ENCODE measurements around the gene SSTR4. TPM values are rescaled to one million over a fixed set of nuclear protein-coding genes. Genes with fewer than 3 reads are reported as not detected.

SSTR4 gene
- total RNA-seq, 1 experiment from 2014 or later, result not detected

GRCh38 chr20:23066772-23067171 is 31.7 kb downstream of the SSTR4 start:
- Histone ChIP-seq H3K9ac (ENCODE audit: low read length) (no peak overlapping the region), H3K4me3 (replicated peaks in 1 of 2; ENCODE audit: low read depth in 1 of 2, low read length in 2 of 2) (no peak overlapping the region), H3K27ac (ENCODE audit: low read depth, low read length) (no peak overlapping the region), H3K9me2 (ENCODE audit: insufficient read depth) (no peaks in the 10 kb centered on the region), H2AFZ (ENCODE audit: low read depth, low read length, poor library complexity, severe bottlenecking) (no peak overlapping the region), H3K79me2 (ENCODE audit: insufficient read depth, low read length) (no peaks in the 10 kb centered on the region), H4K20me1 (ENCODE audit: insufficient read depth) (no peaks in the 10 kb centered on the region), H3K4me2 (ENCODE audit: low read length) (no peak overlapping the region), H3K27me3 (ENCODE audit: insufficient read depth, low read length) (no peaks in the 10 kb centered on the region), H3K36me3 (ENCODE audit: control insufficient read depth in 1 of 2, insufficient read depth in 2 of 2, low read length in 2 of 2) (no peaks in the 10 kb centered on the region), H3K9me3 (ENCODE audit: control insufficient read depth in 1 of 2, insufficient read depth in 1 of 2, low read depth in 1 of 2, low read length in 2 of 2) (no peaks in the 10 kb centered on the region), H3K4me1 (ENCODE audit: control insufficient read depth in 1 of 2, insufficient read depth in 2 of 2, low read length in 2 of 2) (no peaks in the 10 kb centered on the region; a peak in 1 of 4 replicates)
- intact Hi-C loops (cut with micrococcal nuclease), result no loop called here
- ATAC-seq (no peak), DNase-seq (ENCODE audit: low read depth, low spot score) (no peak)
- CTCF ChIA-PET, result interaction anchor here (1.5 kb wide), 1 partner anchor 168 kb away, joined by 5 read pairs; no protein-coding TSS in a partner anchor
- no peak for TF ChIP-seq ATF3 (IDR thresholded peaks at IDR 0.05)
- no peak for TF ChIP-seq POLR2A (IDR thresholded peaks at IDR 0.05; ENCODE audit: borderline replicate concordance, extremely low read depth, insufficient read depth, insufficient read length)
- no peak for TF ChIP-seq ZBTB33 (IDR thresholded peaks at IDR 0.05; ENCODE audit: extremely low read depth, insufficient replicate concordance, low read length)
- POLR2A ChIA-PET, result no interaction called here
- BruUV-seq (replicated peaks), result no TSS peak
- RAD21 ChIA-PET (ENCODE audit: low non-redundant PET in 1 of 2, low total read pairs in 2 of 2, uncharacterized antibody in 2 of 2, unreplicated experiment in 2 of 2), result no interaction called here

- BruUV-seq (replicated peaks), result no TSS peak
- POLR2A ChIA-PET, result no interaction called here
- Histone ChIP-seq H2AFZ (ENCODE audit: low read depth, low read length, poor library complexity, severe bottlenecking) (no peak overlapping the region), H3K27ac (ENCODE audit: low read depth, low read length) (no peak overlapping the region), H3K9ac (ENCODE audit: low read length) (no peak overlapping the region), H3K27me3 (ENCODE audit: insufficient read depth, low read length) (no peaks in the 10 kb centered on the region), H3K9me2 (ENCODE audit: insufficient read depth) (no peaks in the 10 kb centered on the region), H3K9me3 (ENCODE audit: control insufficient read depth in 1 of 2, insufficient read depth in 1 of 2, low read depth in 1 of 2, low read length in 2 of 2) (no peaks in the 10 kb centered on the region), H3K79me2 (ENCODE audit: insufficient read depth, low read length) (no peaks in the 10 kb centered on the region), H3K4me1 (ENCODE audit: control insufficient read depth in 1 of 2, insufficient read depth in 2 of 2, low read length in 2 of 2) (no peaks in the 10 kb centered on the region), H3K4me2 (ENCODE audit: low read length) (no peak overlapping the region), H4K20me1 (ENCODE audit: insufficient read depth) (no peaks in the 10 kb centered on the region), H3K36me3 (ENCODE audit: control insufficient read depth in 1 of 2, insufficient read depth in 2 of 2, low read length in 2 of 2) (no peaks in the 10 kb centered on the region), H3K4me3 (replicated peaks in 1 of 2; ENCODE audit: low read depth in 1 of 2, low read length in 2 of 2) (no peak overlapping the region)
- DNase-seq (ENCODE audit: low read depth, low spot score) (no peak), ATAC-seq (no peak)
- intact Hi-C loops (cut with micrococcal nuclease), result no loop called here
- CTCF ChIA-PET, result interaction anchor here (1.4 kb wide), 1 partner anchor 17 kb away, joined by 4 read pairs; no protein-coding TSS in a partner anchor
- no peak for TF ChIP-seq ELF1 (IDR thresholded peaks at IDR 0.05; ENCODE audit: borderline replicate concordance, low read depth)
- TF ChIP-seq JUND (IDR thresholded peaks at IDR 0.05), result no peak
- TF ChIP-seq SRF (IDR thresholded peaks at IDR 0.05; ENCODE audit: low read depth), result no peak
- no peak for TF ChIP-seq SIN3A (IDR thresholded peaks at IDR 0.05; ENCODE audit: low read depth)
- TF ChIP-seq ZBTB33 (IDR thresholded peaks at IDR 0.05; ENCODE audit: extremely low read depth, insufficient replicate concordance, low read length), result no peak
- TF ChIP-seq, protein P1, sequence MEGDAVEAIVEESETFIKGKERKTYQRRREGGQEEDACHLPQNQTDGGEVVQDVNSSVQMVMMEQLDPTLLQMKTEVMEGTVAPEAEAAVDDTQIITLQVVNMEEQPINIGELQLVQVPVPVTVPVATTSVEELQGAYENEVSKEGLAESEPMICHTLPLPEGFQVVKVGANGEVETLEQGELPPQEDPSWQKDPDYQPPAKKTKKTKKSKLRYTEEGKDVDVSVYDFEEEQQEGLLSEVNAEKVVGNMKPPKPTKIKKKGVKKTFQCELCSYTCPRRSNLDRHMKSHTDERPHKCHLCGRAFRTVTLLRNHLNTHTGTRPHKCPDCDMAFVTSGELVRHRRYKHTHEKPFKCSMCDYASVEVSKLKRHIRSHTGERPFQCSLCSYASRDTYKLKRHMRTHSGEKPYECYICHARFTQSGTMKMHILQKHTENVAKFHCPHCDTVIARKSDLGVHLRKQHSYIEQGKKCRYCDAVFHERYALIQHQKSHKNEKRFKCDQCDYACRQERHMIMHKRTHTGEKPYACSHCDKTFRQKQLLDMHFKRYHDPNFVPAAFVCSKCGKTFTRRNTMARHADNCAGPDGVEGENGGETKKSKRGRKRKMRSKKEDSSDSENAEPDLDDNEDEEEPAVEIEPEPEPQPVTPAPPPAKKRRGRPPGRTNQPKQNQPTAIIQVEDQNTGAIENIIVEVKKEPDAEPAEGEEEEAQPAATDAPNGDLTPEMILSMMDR (IDR thresholded peaks at IDR 0.05 in 2 of 3, conservative IDR thresholded peaks at IDR 0.05 in 1 of 3; ENCODE audit: borderline replicate concordance in 1 of 3, insufficient read depth in 1 of 3, low read depth in 2 of 3, low read length in 2 of 3), result no peak
- TF ChIP-seq TCF7L2 (IDR thresholded peaks at IDR 0.05; ENCODE audit: borderline replicate concordance, extremely low read depth, insufficient read depth, insufficient read length), result no peak
- TF ChIP-seq FOSL1 (IDR thresholded peaks at IDR 0.05; ENCODE audit: low read depth), result no peak
- no peak for TF ChIP-seq ZNF274 (IDR thresholded peaks at IDR 0.05; ENCODE audit: low read depth, low read length)
- TF ChIP-seq POLR2AphosphoS5 (IDR thresholded peaks at IDR 0.05; ENCODE audit: low read depth, low read length), result no peak
- RAD21 ChIA-PET (ENCODE audit: low non-redundant PET in 1 of 2, low total read pairs in 2 of 2, uncharacterized antibody in 2 of 2, unreplicated experiment in 2 of 2), result no interaction called here
These were observed 33.2 kb downstream of the SSTR4 start for GRCh38 chr20:23068283-23068682.

All from HCT116 (cell line).